OCI-LY1 (cell line): ENCODE measurements around the gene RAB6B.

Source experiments
- CTCF ChIP-seq: fragments of 200-600 bp; sonication (generic), shearing (Covaris generic); IDR thresholded peaks from 2 replicates; pipeline ENCODE4 v1.5.1; 2017; ENCODE audit warnings: mild to moderate bottlenecking, antibody characterized with exemption, low read length, moderate library complexity, mixed read lengths
- EZH2 ChIP-seq: fragments of 200-600 bp; sonication (generic), shearing (Covaris generic); IDR thresholded peaks from 2 replicates; pipeline ENCODE4 v1.8.0; 2017; ENCODE audit warnings: borderline replicate concordance, mixed run types, mild to moderate bottlenecking, antibody characterized with exemption, low read length, moderate library complexity, mixed read lengths

GRCh38 chr3:133835418-133835743, 60.3 kb downstream of the RAB6B start:
- TF ChIP-seq CTCF, result no peak
- no peak for TF ChIP-seq EZH2
